Stimulated activated CD4-positive, alpha-beta T cell treated with anti-CD3 and anti-CD28 coated beads, Interleukin-12 subunit alpha, Interleukin-12 subunit beta, amount 100 ng/mL, for 48 hours (primary cell): ENCODE measurements around the gene SEMA7A.

Experiments
- DNase-seq, 3 donors: peaks; one replicate each; pipeline ENCODE4 v3.0.0-alpha.2; 2020; ENCODE audit warnings: low read depth in 2 of 3, low spot score in 1 of 3

Gene SEMA7A

DNA sequence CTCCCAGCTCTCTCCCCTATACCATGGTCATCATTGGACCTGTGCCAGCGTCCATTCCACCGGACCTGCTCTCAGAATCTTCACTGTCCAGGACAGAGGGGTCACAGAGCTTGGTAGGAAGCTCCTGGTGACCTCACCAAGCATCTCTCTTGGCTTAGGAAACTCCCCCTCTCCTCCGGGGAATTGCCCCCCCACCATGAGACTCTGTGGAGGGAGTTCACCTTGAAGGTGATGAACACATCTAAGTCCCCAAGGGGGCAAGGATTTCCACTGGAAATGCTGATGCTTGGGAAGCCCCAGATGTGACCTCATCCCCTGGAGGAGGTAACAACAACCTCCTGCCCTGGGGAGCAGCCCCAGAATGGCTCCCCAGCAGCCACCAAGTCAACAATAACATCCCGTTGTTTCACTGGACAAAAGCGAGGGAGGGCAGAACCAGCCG, 3.2 kb downstream of the SEMA7A start:
- no peak for DNase-seq

GRCh38 chr15:74429781-74430400, 3.9 kb downstream of the SEMA7A start:
- no peak for DNase-seq

- DNase-seq: no peak
These were observed 4.6 kb downstream of the SEMA7A start for GRCh38 chr15:74428970-74429780.

GRCh38 chr15:74428442-74428787, 5.3 kb downstream of the SEMA7A start:
- no peak for DNase-seq

DNA sequence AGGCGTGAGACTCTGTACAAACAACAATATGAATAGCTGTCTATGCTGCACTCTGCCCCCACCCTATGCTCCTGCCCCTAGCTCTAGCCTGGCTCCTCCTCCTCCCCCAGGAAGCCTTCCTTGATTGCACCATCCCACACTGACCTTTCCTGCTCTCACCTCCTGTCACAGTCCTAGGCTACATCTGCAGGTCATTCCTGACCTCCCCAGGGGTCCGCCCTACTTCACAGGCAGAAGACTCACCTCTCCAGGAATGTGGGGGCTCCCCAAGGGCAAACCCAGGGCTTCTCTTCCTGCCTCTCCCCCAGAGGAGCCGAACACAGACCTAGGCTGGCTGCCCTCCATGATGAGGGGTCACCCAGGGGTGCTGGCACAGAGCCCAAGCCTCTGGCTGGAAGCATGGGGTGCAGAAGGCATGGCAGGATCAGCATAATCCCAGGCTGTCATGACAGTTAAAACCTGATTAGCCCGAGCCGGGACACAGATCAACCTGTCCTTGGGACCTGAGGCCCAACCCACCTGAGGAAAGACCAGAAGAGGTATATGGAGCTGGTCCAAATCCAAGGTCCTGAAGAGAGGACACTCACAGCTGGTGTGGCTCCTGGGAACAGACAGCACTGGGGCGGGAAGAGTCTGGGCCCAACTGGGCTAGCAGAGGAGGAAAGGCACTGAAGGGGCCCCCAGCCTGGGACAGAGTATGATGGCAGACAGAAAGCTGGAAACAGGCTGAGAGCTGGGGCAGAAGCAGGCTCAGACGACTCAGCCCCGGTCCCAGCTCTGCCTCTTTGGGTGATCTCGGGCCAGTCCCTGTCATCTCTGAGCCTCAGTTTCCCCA, 5.9 kb downstream of the SEMA7A start:
- DNase-seq: no peak

DNA sequence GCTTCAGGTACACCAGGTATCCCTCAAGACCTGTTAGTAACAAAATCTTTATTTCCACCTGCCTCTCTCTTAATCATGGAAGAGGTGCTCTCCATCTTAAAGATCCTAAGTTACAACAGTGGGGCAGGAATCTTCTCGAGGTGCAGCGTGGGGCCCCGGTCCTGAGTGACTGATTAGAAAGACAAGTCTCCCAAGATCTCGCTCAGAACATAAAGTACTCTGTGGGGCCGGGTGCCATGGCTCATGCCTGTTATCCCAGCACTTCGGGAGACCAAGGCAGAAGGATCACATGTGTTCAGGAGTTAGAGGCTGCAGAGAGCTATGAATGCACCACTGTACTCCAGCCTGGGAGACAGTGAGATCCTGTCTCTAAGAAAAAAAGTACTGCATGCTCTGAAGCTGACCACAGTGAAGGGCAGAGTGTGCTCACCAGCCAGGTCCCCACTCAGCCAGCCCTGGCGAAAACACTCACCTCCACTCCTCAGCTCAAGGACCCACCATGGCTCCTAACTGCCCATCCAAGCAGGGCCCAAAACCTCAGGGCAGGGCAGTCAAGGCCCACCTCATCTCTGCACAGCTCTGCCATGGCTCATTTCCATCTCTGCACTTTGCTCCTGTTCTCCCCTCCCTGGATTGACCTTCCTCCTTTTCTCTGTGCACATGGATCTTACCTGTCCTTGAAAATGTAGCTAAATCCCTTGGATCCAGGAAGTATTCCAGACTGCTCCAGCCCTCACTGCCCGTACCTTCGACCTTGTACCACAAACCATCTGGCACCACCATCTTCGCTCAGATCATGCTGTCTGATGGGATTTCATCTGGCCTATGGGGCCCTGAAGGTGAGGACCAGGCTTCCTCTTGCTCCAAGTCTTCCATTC, 7.1 kb downstream of the SEMA7A start:
- DNase-seq: no peak

DNA sequence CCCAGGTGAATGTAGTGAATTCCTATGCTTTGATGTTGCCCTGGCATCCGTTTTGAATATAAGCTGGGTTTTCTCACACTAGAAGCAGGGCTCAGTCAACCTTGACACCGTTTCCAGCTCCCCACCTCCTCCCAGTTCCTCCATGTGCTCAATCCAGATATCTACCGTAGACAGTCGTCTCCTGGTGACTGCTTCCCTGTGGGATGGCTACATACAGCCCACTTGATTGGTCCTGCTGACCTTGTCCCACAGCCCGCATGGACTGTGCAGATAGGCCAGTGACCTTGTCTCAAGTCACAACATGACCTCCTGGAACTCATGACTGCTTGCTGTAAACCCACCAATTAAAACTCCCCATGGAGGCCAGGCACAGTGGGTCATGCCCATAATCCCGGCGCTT, 8.1 kb downstream of the SEMA7A start:
- no peak for DNase-seq

DNA sequence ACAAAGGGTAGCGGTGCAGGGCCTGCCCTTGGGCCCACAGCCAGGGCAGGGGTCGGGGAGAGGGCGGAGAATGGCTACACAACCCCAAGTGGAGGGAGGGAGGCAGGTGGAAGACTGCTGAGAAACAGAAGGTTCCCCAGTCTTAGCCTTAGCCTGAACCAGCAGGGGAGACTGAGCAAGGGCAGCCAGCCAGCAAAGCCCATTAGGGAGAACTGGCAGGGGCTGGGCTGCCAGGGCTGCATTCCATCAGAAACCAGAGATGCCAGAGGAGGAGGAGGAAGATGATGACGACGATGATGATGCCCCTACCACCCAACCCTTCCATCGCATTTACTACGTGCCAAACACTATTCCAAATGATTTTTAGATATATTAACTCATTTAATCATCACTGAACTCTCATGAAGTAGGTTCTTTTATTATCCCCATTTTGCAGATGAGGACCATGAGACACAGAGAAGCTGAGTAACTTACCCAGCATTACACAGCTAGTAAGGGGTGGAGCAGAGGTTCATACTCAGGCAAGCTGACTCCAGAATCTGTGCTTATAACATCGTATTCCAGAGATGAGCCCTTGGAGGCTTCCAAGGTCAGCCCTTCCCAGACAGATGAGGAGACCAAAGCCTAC, 8.7 kb downstream of the SEMA7A start:
- no peak for DNase-seq

- DNase-seq: no peak
These were observed 10.1 kb downstream of the SEMA7A start for GRCh38 chr15:74423431-74424257.

DNA sequence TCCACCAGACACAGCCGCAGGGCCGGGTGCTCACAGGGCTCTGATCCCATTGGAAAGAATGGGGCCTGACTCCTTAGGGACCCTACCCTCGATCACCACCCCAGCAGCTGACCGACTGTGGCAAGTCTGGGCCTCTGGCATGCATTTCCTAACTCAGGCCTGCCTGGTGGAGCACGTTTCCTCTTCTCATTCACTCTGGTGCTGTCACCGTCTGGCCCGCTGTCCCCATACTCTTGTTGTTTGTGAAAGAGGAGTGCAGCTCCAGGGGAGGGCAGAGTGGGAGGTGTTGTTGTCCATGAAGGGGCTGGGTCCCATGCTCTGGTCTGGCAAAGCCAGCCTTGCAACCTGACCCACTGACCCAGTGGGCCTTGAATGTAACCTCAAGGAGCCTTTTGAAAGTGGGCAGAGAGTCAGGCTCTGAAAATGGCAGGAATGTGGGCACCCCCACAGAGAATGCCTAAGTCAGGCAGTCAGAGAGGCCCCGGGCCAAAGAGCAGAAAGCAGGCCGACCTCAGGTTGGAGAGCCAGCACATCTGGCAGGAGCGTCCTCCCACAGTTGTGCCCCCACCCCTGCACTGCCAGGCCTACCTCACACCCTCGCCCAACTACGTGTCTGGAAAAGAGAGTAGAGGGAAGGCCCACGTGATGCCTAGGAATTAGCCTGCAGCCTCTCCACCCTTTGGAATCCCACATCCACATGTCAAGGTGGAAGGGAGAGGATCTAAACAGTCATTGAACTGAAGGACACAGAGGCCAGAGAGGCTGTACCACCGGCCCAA, 10.9 kb downstream of the SEMA7A start:
- no peak for DNase-seq

GRCh38 chr15:74422265-74422651, 11.5 kb downstream of the SEMA7A start:
- no peak for DNase-seq

DNA sequence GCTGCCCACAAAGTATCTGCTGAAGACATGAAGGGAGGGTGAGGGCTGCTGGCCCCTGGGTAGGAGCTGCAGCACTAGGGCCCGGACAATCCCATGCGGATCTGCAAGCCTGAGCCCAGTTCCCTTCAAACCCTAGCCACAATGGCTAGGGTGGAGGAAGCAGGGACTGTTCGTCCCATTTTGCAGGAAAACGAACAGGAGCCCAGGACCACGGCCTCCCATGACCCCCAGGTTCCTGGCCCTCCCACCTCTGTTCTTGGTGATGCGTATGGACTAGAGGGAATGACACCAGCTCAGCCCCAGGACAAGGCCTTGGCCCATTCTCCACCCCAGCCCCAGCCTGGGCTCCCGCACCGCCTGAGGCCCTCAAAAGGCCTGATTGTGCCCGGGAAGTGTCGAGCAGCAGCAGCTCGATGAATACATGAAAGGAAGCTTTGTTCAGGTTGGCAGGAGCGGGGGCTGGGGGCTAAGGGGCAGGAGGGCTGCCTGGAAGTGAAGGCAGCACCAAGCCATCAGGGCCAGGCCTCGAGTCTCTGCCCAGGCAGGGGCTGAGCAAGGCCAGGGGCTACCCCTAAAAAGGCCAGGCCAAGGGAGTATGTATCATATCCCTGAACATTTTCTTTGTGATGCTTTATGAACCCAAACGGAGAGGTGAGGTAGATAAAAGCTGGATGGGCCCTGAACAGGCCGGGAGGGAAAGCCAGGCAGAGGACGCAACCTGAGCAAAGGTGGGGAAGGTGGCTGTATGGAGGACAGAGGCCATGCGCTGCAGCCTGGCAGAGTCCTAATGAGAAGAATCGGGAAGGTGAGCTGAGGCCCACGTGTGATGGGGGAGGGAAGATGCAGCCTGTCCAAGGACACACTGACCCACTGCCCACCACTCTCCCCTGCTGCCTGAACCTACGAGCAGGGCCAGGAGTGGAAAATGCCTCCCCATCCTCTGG, 12.2 kb downstream of the SEMA7A start:
- DNase-seq: no peak

GRCh38 chr15:74420193-74420905, 13.4 kb downstream of the SEMA7A start:
- DNase-seq: no peak

GRCh38 chr15:74419432-74419831, 14.3 kb downstream of the SEMA7A start:
- DNase-seq: no peak

DNA sequence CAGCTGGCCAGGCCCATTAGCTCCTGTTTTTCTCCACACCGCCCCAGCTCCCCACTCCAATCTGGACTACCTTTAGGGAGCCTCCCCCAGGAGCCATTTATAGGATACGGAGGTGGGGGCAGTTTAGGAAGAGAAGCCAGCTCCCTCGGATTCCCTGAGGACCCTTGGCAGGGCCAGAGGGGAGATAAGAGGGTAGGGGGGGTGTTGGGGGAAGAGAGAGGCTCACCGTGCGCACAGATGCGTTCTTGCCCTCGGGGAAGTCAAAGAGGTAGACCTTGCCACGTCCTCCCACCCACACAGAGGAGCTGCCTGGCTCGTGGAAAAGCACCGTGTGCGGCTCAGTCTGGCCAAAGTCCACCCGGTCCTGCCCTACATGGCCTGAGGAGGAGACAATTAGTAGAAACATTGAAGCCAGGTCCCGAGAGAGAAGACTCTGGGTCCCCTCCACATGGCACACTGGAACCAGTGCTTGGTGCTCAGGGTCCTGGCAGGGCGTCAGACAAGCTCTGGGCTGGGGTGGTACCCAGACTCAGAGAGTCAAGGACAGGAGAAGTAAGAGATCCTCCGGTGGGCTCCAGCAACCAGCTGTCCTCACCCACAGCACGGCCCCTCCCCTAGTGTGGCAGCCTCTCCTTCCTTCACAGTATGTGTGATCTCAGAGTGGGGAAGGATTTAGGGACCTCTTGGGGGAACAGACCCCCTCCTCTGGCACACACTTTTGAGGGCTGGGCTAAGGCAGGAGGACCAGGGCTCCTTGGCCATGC, 15.0 kb downstream of the SEMA7A start:
- DNase-seq: no peak

- DNase-seq: no peak
These were observed 16.1 kb downstream of the SEMA7A start for GRCh38 chr15:74417670-74418069.
